Activated T-cell treated with anti-CD3 and anti-CD28 coated beads for 24 hours (primary cell): Measurements from ENCODE around the gene CTTNBP2.

Source experiments
- DNase-seq: peaks from one replicate; pipeline ENCODE4 v3.0.0-alpha.2; 2020; ENCODE audit warnings: low read depth

CTTNBP2 gene

GRCh38 chr7:117870448-117871130, 2.7 kb downstream of the CTTNBP2 start:
- no peak for DNase-seq

DNA sequence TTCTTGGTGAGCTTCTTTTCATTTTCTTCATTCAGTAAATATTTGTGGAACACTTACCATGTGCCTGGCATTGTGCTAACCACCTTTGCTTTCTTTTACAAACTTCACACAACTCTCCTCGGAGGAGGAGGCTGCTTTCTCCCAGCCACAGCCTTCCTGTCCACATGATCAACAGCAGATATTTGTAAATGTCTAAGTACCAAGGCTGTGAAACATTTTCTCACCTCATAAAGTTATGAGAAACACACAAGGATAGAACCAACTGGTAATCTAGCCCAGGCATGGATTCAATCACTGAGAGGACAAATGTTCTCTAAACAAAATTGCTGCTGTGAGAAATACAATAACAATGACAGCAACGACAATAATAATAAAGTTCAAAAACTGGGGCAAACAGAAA, 3.9 kb downstream of the CTTNBP2 start:
- no peak for DNase-seq

GRCh38 chr7:117863618-117864017, 9.6 kb downstream of the CTTNBP2 start:
- DNase-seq, result no peak

DNA sequence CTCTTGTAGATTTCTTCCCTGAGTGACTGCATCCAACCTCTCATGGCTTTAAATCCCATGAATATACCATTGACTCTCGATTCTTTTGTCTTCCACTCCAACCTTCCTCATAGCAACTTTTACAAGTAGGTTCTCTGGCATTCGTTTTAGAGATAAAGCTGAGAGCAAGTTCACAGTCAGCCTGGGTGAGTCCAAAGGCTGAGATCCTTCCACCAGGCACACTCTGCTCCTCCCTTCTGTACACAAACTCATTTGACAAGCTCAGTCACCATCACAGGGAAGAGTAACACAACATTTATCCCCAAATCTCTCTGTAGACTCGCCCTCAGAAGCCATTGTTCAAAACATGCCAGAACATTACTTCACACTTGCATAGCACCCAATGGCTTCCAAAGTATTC, 10.9 kb downstream of the CTTNBP2 start:
- no peak for DNase-seq

DNA sequence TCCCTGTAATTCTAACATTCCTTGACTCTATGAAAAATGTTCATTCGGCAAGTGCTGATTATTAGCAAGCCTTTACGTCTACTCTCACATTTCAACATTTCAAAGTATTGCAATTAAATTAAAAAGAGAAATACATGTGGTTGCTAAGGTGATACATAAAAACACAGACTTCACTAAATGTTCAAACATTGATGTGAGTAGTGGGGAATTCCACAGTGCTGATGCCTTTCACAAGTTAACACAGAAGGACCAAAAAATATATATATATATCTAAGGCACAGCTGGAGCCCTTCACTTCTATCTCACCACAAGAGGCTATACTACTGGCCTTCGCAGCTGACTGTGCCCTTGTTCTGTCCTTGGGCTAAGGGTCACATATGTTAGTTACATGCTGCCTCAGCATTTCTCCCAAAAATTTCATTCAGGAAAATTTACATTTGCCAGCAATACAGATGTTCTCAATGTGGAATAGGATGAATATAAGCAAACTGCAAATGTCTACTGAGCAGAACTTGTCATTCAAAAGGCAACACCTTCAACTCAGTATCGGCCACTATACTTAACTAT, 13.9 kb downstream of the CTTNBP2 start:
- DNase-seq, result no peak

- DNase-seq, result no peak
Measured at GRCh38 chr7:117858712-117859111, 14.5 kb downstream of the CTTNBP2 start.

DNA sequence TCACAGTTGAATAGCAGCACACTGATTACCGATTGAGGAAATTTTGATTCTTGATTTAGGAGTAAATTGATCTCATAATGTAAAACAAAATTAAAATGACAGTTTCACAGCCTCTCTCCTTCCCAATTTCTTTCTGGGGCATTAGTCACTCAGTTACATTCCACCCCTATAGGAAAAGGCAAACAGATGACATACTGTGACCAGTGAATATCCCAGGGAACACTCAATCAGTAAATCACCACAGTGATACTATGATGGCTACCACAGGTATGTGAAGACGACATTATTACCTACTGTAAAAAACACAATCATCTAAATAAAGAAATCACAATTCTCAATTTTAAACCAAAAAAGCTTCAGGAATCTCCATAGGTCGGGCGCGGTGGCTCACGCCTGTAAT, 15.5 kb downstream of the CTTNBP2 start:
- no peak for DNase-seq

- no peak for DNase-seq
Measured at GRCh38 chr7:117856196-117856595, 17.0 kb downstream of the CTTNBP2 start.

DNA sequence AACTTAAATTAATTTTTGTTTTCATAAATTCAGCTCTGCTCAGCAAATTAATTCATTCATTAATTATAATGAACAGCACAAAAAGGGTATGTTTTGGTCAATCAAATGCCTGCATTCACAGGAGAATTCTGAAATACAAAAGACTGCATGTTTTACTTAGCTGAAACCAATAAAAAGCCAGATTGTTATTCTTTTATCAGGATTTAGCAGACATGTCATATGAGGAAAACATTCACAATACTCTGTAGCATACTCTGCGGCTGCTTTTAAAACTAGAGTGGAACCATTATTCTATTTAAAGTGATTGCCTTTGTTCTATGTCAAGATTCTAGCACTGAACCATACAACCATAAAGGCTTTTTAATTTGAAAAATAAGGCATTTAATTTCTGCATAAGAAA, 19.1 kb downstream of the CTTNBP2 start:
- DNase-seq, result no peak

DNA sequence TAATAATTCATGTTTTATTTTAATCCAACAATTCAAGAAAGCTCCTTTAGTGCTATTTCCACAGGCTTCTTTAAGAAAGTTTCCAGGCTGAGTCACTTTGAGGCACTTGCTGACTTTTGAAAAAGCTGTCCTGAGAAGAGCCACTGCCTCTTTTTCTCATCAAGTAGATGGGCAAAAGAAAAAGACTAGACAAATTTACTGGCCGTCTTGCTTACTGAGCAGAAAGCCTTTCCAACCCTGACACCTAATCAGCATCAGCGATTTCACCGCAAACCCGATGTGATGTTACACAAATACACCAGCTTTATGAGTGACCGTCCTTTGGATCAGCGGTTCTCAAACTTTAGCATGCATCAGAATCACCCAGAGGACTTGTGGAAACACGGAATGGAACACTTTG, 24.3 kb downstream of the CTTNBP2 start:
- no peak for DNase-seq

DNA sequence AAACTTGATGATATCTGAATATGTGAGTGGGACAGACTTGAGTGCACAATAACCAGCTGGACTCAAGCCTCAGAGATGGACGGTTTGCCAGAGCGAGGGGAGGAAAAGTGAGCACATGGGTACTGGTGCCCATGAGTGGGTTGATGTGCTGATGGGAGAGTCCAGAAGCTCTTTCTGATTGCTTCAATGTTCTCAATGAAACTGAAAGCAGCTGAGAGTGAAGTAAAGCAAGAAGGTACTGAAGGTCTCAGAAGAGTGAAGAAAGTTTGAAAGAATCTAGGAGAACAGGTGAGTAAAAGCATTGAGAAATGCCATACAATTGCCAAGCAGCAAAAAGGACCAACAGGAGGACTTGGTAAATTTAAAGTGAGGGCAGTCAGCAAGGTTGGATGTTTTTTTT, 28.6 kb downstream of the CTTNBP2 start:
- DNase-seq, result no peak

DNA sequence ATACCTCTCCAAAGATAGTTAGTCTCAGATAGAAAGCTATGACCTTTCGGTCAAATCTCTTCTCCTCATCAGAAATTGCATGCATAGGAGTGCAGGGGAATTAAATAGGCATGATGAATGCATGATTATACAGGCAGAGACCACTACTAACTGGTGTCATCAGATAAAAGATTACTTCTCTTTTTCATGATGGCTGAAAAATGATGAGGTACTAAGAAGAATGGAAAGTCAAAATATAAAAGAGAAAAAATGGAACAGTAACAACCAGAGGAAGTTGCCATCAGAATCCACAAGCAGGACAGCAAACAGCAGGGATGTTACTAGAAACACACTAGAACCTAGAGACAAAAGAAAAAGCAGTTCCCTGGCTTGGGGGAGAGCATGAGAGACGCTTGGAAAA, 31.6 kb downstream of the CTTNBP2 start:
- DNase-seq, result no peak

GRCh38 chr7:117841011-117841410, 32.2 kb downstream of the CTTNBP2 start:
- DNase-seq, result no peak

- DNase-seq, result no peak
Measured at GRCh38 chr7:117839507-117839906, 33.7 kb downstream of the CTTNBP2 start.

DNA sequence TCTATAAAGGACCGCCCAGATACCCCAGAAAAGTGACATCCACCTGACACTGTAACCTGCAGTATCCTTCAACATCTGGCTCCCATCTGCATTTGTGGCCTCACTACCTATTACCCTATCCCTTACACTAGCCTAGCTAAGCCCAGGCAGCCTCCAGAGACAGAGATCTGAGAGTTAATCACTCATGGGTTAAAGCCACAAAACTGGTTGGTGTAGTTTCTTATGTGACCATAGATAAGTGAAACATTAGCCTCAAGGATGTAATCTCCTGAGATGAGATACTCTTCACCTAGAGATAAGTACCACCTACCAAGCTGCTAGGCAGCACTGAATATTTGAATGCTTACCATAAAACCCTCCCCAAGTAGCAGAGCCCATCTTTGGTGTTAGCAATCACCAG, 35.4 kb downstream of the CTTNBP2 start:
- no peak for DNase-seq

DNA sequence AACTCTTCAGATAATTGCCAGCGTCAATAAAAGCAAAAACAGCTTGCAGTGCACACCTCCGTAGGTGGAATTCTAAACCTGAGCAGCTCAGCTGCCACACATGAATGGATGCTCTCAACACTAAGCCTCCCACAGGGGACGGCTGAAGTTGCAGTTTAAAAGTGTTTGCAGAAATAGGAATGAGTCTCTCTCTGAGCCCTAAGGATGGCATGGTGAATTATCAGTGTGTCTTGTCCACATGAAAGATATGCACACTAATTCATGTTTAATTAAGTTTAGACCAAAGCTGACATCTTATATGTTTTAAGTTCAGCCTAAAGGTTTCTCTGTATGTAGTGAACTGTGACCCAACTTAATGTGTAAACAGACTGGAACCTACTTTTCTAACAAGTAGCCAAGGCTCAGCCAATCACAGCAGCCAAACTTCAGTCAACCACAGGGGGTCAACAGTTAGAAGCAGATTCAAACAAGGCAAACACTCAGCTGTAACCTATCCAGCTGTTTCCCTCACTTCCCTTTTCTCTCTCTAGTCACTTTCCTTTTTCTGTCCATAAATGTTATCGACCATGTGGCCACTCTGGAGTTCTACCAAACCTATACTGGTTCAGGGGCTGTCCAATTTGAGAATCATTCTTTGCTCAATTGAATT, 38.1 kb downstream of the CTTNBP2 start:
- no peak for DNase-seq

- DNase-seq, result no peak
Measured at GRCh38 chr7:117830422-117830954, 42.8 kb downstream of the CTTNBP2 start.

- DNase-seq, result no peak
Measured at GRCh38 chr7:117829450-117830117, 43.7 kb downstream of the CTTNBP2 start.

- no peak for DNase-seq
Measured at GRCh38 chr7:117828825-117829224, 44.4 kb downstream of the CTTNBP2 start.

GRCh38 chr7:117827862-117828261, 45.4 kb downstream of the CTTNBP2 start:
- DNase-seq, result no peak

DNA sequence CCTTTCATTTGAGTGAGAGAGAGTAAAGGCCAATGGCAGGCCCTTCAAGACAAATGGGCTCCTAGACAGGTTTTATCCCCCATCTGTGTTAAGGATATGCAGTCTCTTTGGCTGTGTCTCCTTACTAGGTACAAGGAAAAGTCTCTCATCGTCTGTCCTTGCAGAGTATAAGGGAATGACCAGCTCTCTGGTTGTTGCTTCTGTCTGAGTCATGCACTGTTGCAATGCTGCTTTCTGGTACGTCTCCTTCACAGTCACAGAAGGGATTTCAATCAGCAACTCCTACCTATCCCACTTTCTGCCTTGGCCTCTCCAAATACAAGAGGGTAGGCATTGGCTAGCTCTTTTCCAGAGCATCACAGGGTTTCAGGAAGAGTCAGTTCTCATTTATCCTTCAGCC, 48.1 kb downstream of the CTTNBP2 start:
- DNase-seq, result no peak

GRCh38 chr7:117824592-117824991, 48.6 kb downstream of the CTTNBP2 start:
- no peak for DNase-seq

DNA sequence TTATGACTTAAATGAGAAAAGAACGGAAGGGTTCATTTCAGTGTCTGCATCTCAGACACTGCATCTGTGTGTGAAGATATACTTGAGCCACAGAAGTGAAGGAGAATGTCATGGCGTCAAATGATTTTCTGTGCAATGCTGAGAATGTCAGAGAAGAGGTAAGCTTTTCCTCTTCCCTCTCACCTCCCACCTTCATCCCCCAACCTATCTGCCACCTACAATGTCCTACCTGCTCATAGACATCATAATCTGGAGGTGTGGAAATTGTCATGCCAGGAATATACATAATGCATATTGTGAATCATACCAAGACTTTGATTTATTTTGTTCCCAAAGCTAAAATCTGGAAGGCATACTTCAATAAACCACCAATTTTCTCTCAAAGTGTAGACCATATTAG, 53.7 kb downstream of the CTTNBP2 start:
- no peak for DNase-seq
